ENCODE results near the gene MALL.
A peak's percentile ranks its signal among the peaks of the same experiment; 100 is the strongest.
"Not testable (repeated sequence)": the region's sequence is repeated elsewhere in the genome, so short reads cannot be mapped to it uniquely, and the experiment has no call there.

Gene MALL

GRCh38 chr2:110115291-110116032, at the start of gene MALL:
TSS of gene MALL (minus strand) at chr2:110115822. CDS start at chr2:110115792, 30 bp downstream.
- DNase-seq: peak; percentile 27

GRCh38 chr2:110157153-110157793, 41.7 kb upstream of the MALL start:
- DNase-seq: peak; percentile 3

GRCh38 chr2:110154828-110155227, 39.2 kb upstream of the MALL start:
- DNase-seq: not testable (repeated sequence)

- not testable (repeated sequence) for DNase-seq
These were observed 38.6 kb upstream of the MALL start for GRCh38 chr2:110154188-110154587.

- DNase-seq: no peak
These were observed 37.8 kb upstream of the MALL start for GRCh38 chr2:110153416-110153815.

GRCh38 chr2:110152943-110153342, 37.3 kb upstream of the MALL start:
- DNase-seq: no peak

GRCh38 chr2:110149330-110150220, 34.0 kb upstream of the MALL start:
- DNase-seq: no peak

GRCh38 chr2:110146945-110147332, 31.3 kb upstream of the MALL start:
- DNase-seq: no peak

GRCh38 chr2:110146183-110146944, 30.7 kb upstream of the MALL start:
- DNase-seq: no peak

GRCh38 chr2:110143982-110144381, 28.4 kb upstream of the MALL start:
- no peak for DNase-seq

GRCh38 chr2:110140401-110140800, 24.8 kb upstream of the MALL start:
- no peak for DNase-seq

- no peak for DNase-seq
These were observed 18.4 kb upstream of the MALL start for GRCh38 chr2:110134025-110134424.

GRCh38 chr2:110131166-110131565, 15.5 kb upstream of the MALL start:
- no peak for DNase-seq

- no peak for DNase-seq
These were observed 15.1 kb upstream of the MALL start for GRCh38 chr2:110130757-110131156.

GRCh38 chr2:110126906-110127305, 11.3 kb upstream of the MALL start:
- no peak for DNase-seq

GRCh38 chr2:110126086-110126773, 10.6 kb upstream of the MALL start:
- DNase-seq: no peak

- no peak for DNase-seq
These were observed 9.5 kb upstream of the MALL start for GRCh38 chr2:110124939-110125691.

GRCh38 chr2:110124038-110124825, 8.6 kb upstream of the MALL start:
- DNase-seq: no peak

GRCh38 chr2:110121592-110121991, 6.0 kb upstream of the MALL start:
- no peak for DNase-seq

- no peak for DNase-seq
These were observed 5.4 kb upstream of the MALL start for GRCh38 chr2:110121052-110121334.
